LNCaP clone FGC (cell line): ENCODE results near the gene TARP.
A peak's percentile ranks its signal among the peaks of the same experiment; 100 is the strongest.

Experiments
- DNase-seq: peaks from one replicate; pipeline ENCODE4 v3.0.0-alpha.2; 2011; ENCODE audit warnings: low read depth
- H3K4me3 ChIP-seq: 2 replicates; pipeline ENCODE4 v1.5.1; 2011; ENCODE audit warnings: mild to moderate bottlenecking, low read depth, low read length, control low read depth
- TF ChIP-seq, protein P1 (sequence below): IDR thresholded peaks from 2 replicates; pipeline ENCODE4 v1.5.1; 2012; ENCODE audit warnings: mild to moderate bottlenecking; ENCODE audit not compliant: control insufficient read depth, insufficient read depth; ENCODE audit errors: extremely low read depth

TARP gene

DNA sequence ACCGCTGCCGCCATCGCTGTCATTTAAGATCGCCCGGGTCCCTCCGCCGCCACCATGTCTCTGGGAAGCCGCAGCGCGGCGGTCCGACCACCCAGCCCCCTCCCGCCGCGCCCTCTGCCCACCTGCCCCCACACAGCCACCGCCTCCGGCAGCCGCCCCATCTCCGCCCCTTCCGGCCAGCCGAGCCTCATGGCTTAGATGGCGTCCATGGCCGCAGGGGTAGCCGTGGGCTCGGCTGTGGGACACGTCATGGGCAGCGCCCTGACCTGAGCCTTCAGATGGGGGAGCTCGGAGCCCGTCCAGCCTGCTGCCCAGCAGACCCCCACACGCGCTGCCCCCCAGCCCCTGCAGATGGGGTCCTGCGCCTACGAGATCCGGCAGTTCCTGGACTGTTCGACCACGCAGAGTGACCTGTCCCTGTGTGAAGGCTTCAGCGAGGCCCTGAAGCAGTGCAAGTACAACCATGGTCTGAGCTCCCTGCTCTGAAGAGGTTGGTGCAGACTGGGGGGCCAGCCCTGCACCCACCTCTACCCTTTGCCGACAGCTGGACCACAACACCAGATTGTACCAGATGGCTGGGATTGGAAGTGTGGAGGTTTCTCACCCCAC, 38.0 kb upstream of the TARP start:
- DNase-seq: no peak
- TF ChIP-seq, protein P1, sequence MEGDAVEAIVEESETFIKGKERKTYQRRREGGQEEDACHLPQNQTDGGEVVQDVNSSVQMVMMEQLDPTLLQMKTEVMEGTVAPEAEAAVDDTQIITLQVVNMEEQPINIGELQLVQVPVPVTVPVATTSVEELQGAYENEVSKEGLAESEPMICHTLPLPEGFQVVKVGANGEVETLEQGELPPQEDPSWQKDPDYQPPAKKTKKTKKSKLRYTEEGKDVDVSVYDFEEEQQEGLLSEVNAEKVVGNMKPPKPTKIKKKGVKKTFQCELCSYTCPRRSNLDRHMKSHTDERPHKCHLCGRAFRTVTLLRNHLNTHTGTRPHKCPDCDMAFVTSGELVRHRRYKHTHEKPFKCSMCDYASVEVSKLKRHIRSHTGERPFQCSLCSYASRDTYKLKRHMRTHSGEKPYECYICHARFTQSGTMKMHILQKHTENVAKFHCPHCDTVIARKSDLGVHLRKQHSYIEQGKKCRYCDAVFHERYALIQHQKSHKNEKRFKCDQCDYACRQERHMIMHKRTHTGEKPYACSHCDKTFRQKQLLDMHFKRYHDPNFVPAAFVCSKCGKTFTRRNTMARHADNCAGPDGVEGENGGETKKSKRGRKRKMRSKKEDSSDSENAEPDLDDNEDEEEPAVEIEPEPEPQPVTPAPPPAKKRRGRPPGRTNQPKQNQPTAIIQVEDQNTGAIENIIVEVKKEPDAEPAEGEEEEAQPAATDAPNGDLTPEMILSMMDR: no peak
- no peak overlapping the region for H3K4me3 ChIP-seq

DNA sequence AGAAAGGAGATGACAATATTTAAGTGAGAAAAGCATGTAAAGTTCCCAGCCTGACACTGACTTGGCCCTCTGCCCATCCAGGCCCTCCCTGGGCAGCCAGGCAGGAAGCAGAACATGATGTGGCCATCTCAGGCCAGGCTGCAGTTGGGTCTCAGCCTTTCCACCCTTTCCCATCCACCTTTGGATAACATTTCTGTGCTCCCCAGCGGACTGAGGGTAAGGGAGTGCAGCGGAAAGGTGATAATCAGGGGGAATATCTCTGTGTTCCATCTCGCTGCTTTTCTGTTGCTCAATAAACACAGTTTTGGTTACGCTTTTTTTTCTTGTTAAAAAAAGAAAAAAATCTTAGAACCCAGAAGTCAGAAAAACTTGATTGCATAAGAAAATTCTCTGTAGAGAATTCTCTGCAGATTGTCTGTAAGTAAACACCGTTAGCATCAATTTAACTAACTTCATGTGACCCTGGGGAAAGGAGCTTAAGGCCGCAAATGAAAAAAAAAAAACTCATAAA, 37.2 kb upstream of the TARP start:
- no peak overlapping the region for H3K4me3 ChIP-seq
- DNase-seq: no peak
- TF ChIP-seq, protein P1: no peak

DNA sequence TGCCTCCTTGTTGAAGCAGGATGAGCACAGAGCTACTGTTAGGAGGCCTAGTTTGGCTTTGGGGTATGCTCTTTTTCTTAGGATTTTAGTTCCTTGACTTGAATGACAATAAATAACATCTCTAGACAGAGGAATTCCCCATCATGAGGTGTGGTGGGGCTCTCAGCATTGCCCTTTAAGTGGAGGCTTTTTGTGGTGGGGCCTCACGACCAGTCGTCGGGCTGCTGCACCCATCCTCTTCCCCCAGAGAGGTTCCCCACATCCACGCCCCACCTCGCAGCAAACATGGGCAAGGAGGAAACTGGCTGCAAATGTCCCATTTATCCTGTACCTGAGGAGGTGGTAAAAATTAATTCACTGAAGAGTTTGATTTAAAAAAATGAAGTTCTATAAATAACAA, 36.1 kb upstream of the TARP start:
- no peak for DNase-seq
- TF ChIP-seq, protein P1: no peak
- no peak overlapping the region for H3K4me3 ChIP-seq

DNA sequence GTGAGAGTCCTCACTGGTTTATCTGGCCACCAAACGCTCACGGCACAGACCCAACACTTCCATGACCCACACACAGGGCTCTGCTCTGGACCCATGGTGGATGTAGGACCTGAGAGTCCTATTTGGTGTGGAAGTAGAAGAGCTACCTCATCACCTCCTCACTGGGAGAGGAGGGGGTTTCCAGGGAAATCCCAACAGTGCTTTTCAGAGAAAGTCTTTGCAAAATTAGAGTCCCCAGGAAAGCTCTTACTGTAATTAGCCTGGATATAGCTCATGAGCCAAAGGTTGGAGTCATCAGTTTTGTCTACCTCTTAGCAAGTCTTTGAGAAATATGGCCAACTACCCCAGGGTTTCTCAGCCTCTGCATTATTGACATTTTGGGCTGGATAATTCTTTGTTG, 34.7 kb upstream of the TARP start:
- TF ChIP-seq, protein P1: no peak

DNA sequence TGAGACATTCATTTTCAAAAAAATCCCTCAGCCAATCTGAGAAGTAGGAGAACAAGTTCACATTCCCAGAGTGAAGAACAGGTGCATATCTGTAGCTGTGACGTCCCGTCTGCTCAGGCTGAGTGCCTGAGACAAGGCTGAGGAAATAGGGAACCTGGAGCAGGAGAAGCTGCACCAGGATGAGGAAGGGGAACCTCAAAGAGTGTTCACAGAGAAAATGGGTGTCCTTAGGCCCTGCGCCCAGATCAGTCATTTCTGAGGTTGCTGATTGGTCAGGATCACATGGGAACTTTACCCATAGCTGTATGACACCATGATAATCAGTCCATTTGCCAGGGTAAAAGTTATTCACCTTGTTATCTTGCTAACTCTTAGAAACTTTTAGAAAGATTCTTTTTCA, 34.2 kb upstream of the TARP start:
- no peak for DNase-seq
- TF ChIP-seq, protein P1: no peak
- no peak overlapping the region for H3K4me3 ChIP-seq

More for the DNA sequence above, 34.7 kb upstream of the TARP start:
- no peak overlapping the region for H3K4me3 ChIP-seq
- DNase-seq: no peak

DNA sequence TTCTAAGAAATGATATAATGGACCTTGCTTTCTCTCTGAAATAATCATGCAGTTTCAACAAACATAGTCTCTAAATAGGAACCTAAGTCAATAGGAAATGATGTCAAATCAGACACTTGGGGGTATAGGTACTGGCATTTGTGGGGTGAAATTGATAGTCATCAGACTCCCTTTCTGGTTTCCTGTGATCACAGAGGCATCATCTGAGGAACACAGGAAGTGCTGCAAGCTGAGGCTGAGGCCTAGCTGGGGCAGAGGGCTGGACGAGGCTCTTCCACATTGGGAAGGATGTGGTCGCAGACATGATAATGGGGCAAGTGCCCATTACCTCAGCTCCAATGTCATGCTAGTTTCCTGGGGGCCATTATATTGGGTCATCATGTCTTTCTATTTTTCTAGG, 33.5 kb upstream of the TARP start:
- DNase-seq: no peak
- TF ChIP-seq, protein P1: no peak

DNA sequence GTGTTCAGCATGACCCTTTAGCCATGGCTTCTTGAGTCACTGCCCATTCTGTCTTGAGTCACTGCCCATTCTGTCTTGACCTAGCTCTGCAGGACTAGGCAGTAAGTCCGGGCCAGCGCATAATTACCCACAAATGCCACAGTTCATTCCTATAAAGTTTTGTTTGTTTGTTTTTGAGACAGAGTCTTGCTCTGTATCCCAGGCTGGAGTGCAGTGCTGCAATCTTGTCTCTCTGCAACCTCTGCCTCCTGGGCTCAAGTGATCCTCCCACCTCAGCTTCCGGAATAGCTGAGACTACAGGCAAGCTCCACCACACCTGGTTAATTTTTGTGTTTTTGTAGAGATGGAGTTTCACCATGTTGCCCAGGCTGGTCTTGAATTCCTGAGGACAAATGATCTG, 32.7 kb upstream of the TARP start:
- peak; percentile 85 for DNase-seq
- TF ChIP-seq, protein P1: no peak
- no peak overlapping the region for H3K4me3 ChIP-seq

More for the DNA sequence above, 33.5 kb upstream of the TARP start:
- H3K4me3 ChIP-seq: no peak overlapping the region
